GM21423 (cell line): ENCODE measurements around the gene AKAP13.
A peak's percentile ranks its signal among the peaks of the same experiment; 100 is the strongest.
"Not testable (repeated sequence)": the region's sequence is repeated elsewhere in the genome, so short reads cannot be mapped to it uniquely, and the experiment has no call there.

ENCODE experiments used
- ATAC-seq: cut with Tn5 transposase; IDR thresholded peaks from one replicate; pipeline ENCODE4 v1.9.1; 2021; ENCODE audit warnings: mild to moderate bottlenecking, moderate library complexity; ENCODE audit not compliant: unreplicated experiment

AKAP13 gene

DNA sequence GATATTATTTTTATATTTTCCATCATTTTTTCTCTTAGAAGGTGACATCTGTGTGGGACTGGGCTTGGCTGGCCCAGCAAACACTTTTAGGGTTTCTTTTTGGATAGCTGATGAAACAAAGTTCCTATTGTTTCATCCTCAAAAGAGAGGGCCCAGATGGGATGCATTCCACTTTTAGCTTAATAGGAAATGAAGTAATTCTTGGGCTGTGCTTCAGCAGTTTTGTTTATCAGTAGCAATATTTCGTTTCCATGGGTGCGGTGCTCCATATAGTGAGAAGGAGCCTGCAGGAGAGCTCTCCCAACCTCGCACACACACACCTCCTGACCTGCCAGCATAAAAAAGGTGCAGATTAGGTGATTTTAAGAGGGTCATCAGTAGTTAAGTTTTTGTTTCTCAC lies 147.5 kb downstream of the AKAP13 start:
- no peak for ATAC-seq

DNA sequence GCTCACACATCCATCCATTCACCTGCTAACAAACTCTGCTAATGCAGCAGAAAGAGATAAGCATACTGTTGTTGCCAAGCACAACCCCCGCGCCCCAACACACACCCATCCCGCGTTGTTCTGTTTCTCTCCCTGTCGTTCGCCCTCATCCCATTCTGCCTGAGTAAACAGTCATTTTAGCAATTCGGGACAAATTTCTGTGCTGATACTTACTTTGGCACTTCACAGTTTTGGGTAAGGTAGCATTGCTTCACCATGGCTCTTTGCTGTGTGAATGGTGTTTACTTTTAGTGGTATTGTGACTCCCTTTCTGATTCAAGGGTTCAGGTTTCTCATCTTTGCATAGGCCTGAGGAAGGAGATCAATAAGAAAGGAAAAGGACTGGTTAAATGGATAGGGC lies 149.7 kb downstream of the AKAP13 start:
- ATAC-seq: no peak

- no peak for ATAC-seq
These were observed 150.7 kb downstream of the AKAP13 start for GRCh38 chr15:85531083-85531482.

DNA sequence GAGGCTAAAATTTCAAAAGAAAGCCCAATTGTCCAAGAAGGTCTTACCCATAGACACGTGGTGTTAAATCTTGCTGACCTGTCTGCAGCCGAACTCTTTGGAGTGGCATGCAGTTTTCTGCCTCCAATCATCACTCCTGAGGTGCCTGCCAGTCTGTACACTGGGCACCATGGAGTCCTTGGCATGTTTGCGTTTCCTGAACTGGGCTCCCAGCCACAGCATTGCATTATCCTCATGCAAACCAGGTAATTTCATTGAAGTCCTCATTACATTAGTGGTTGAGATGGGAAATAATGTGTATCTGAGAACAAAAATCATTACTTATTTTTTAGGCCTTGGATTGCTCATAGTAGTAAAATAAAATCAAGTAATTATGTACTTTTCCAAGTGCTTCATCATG lies 152.3 kb downstream of the AKAP13 start:
- ATAC-seq: no peak

DNA sequence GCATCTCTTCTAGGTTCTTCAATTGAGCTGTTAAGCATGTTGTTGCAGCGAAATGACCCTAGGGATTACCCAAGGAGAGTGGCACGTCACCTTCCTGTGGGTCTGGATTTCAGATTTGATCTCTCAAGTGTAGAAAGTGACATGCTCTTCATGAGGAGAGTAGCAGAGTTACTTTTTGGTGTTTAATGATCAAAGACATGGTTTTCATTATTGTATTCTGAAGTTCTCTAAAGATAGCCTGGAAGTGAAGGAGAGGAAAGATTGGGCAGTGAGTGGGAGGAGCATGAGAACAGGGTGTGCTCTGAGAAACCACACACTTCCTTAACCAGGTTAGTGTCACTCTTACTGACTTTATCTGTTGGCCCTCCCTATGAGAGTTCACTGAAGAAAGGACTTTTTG lies 153.6 kb downstream of the AKAP13 start:
- peak; percentile 92 for ATAC-seq

DNA sequence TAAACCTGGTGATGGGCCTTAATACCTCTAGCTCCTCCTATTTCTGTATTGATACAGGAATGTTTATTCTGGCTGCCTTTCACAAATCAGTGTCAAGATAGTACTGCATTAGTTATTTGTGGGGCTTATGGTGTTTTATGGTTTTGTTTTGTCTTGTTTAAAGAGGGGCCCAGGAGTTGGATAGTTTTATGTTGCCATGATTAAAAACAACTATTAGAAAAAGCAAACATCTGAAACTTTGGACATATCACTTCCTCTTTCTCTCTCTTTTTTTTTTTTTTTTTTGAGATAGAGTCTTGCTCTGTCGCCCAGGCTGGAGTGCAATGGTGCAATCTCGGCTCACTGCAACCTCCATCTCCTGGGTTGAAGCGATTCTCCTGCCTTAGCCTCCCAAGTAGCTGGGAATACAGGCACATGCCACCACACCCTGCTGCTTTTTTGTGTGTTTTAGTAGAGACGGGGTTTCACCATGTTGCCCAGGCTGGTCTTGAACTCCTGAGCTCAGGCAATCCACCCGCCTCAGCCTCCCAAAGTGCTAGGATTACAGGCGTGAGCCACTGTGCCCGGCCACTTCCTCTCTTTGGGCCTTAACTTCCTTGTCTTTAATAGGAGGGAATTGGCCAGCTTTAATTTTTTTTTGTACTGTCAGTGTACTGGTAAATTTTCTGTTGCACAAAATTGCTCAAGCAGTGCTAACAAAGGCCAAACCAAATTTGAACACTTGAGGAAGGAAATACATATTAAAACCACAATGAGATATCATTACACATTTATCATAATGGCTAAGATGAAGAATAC lies 155.3 kb downstream of the AKAP13 start:
- not testable (repeated sequence) for ATAC-seq

GRCh38 chr15:85536341-85536740 lies 155.9 kb downstream of the AKAP13 start:
- no peak for ATAC-seq

- ATAC-seq: no peak
These were observed 159.1 kb downstream of the AKAP13 start for GRCh38 chr15:85539491-85539890.

DNA sequence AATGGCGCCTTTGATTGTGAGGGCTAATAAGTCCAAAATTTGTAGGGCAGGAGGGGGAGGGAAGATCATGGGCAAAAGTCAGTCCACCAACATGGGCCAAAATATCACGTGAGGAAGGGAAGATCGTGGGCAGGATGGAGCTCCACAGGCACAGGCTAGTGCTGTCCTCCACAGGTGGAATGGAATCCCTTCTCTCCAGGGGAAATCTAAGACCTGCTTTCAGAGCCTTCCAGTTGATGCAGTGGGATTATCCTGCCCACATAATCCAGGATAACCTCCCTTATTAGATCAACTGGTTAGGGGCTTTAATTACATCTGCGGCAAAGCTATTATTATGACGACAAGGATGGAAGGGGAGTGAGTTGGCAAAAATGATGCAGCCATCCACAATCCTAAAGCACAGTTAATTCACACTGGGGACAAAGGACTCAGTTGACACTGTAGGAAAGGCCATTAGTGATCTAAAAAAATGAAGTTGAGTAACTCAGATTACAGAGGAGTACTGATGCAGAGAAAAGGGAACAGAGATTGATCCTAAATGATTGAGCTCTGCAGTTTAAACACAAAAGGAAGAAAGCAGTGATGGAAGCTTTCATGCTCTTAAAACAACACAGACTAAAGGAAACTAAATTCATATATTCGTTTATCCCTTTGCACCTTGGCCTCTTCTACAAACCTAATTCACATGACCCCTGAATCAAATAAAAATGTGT lies 159.8 kb downstream of the AKAP13 start:
- no peak for ATAC-seq

- peak; percentile 51 for ATAC-seq
These were observed 161.3 kb downstream of the AKAP13 start for GRCh38 chr15:85541744-85542143.

- ATAC-seq: no peak
These were observed 162.1 kb downstream of the AKAP13 start for GRCh38 chr15:85542488-85542887.

GRCh38 chr15:85542895-85543331 lies 162.5 kb downstream of the AKAP13 start:
- ATAC-seq: no peak

DNA sequence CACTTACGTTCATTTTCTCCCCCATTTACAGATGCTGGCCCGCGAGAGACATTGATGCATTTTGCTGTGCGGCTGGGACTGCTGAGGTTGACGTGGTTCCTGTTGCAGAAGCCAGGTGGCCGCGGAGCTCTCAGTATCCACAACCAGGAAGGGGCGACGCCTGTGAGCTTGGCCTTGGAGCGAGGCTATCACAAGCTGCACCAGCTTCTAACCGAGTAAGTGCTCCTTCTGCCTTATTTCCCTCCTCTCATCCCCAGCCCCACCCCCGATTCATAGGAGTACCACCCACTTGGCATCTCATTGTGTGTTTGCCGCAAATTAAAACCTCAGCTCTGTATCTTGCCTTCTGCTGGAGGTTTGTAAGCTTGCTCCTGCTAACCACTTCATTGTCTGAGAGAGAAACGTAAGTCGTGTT lies 163.3 kb downstream of the AKAP13 start:
- ATAC-seq: no peak

DNA sequence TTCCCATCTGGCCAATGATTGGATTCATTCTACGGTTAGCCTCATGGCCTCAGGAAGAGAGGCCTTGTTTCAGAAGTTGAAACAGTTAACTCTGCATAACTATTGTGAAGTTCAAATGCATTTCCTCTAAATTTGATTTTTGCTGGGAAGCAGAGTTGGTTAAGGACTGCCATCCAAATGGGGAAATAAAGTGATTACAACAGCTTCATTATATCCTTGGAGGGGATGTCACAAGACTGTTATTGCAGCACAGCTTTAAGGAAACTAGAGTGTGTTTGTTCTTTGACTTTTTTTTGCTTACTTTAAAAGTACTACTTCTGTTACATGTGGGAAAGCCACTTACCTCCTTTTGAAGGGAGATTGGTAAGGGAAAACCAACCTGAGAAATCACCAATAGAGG lies 164.8 kb downstream of the AKAP13 start:
- no peak for ATAC-seq

DNA sequence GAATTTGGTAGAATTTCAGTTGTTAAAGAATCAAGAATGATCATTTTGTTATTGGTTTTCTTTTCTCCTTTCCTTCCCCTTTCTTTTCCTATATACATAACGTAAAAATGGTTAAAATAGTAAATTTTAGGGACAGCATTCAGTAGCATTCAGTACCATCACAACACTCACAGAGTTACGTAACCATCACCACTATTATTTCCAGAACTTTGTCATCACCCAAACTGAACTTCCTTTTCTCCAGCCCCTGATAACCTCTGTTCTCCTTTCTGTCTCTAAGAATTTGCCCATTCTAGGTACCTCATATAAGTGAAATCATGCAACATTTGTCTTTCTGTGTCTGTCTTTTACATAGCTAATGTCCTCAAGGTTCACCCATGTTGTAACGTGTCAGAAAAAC lies 165.3 kb downstream of the AKAP13 start:
- no peak for ATAC-seq

- no peak for ATAC-seq
These were observed 167.0 kb downstream of the AKAP13 start for GRCh38 chr15:85547386-85547785.

DNA sequence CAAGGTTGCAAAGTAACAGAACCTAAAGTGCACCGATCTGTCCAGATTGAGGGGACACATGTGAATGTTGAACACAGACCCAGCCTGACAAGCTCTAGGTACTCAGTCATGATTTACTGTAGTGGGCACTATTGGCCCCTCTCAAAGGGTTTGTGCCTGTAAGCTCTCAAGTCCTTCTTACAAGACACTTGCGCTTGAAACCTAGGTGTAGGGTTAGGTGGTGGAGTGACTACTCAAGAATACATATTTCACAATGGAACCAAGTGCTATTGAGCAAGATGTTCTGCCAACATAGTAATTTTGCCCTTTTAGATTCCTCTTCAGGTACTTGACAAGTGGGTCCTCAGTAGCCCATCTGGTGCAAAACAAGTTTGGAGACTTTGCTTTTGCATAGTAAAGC lies 169.9 kb downstream of the AKAP13 start:
- ATAC-seq: no peak

DNA sequence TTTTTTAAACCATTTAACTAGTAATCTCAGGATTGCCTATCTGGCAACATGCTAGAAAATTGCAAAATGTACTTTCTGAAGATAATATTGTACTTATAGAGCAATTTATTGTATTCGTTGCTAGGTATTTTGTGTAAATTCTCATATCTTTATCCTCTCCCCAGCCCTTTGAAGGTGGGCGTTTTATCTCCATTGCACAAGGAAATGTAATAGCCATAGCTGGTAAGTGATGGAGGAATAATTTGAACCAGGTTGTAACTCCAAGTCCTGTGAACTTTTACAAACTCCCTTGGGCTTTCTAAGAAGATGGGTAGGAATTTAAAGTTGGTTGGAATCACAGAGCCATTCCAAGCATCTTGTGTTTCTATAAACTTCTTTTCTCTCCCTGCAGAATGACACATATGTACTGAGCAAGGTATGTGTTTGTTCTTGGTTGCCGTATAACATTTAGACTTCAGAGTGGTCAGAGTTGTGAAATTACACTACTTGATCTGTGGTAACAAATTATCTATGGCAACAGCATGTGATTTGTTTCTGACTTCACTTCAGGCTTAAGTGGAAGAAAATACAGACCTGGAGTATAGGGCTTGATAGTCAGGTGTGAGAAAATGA lies 170.9 kb downstream of the AKAP13 start:
- no peak for ATAC-seq

DNA sequence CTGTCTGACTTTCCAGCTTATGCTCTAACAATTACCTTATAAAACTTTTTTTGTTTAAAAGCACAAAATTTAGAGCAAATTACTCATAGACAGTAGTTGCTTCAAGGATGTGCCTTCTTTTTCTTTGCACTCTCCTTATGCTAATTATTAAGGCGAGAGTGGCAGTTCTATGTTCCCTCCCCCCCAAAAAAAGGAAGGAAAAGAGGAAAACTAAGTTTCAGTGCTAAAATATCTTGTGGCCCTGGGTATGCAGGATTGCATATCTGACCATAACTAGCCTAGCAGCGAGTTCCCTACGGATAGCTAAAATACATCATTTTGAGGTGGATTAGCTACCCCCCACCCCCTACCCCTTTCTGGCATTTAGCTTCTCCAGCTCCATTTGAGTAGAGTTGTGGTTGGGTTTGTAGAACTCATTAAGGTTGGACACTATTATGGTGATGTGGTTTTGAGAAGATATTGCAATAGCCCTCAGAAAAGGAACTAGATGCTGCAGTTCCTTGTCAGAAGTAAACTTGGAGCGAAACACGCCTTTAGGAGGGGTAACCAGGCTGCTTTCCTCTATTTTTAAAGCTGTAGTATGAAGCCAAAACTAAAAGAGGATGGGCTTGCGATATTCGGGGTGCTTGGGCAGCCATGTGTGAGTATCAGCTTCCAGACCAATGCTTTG lies 174.6 kb downstream of the AKAP13 start:
- peak; percentile 67 for ATAC-seq

GRCh38 chr15:85555875-85556617 lies 175.6 kb downstream of the AKAP13 start:
- peak; percentile 79 for ATAC-seq

GRCh38 chr15:85556618-85556895 lies 176.2 kb downstream of the AKAP13 start:
- ATAC-seq: no peak
